SK-N-SH treated with all-trans-retinoic acid at 6 μM for 48 hours (cell line): ENCODE measurements around the gene TTC38.

Experiments
- ATAC-seq: fragments of 200-7000 bp; cut with Tn5 transposase; 3 replicates; pipeline ENCODE4 v1.9.1; 2020; ENCODE audit warnings: mild to moderate bottlenecking, moderate library complexity
- ARNTL ChIP-seq: fragments of 450-650 bp; formaldehyde crosslinking; IDR thresholded peaks from 2 replicates; pipeline ENCODE4 v1.5.0; 2020; ENCODE audit warnings: low read depth, mild to moderate bottlenecking, moderate library complexity, borderline replicate concordance
- BACH2 ChIP-seq: fragments of 250-450 bp; sonication (Bioruptor Pico); IDR thresholded peaks from 2 replicates; pipeline ENCODE4 v1.9.0; 2021; ENCODE audit warnings: mild to moderate bottlenecking, borderline replicate concordance
- CSDC2 ChIP-seq: fragments of 250-450 bp; sonication (Bioruptor Pico); IDR thresholded peaks from 2 replicates; pipeline ENCODE4 v1.5.0; 2020; ENCODE audit warnings: mild to moderate bottlenecking, moderate library complexity
- ESRRG ChIP-seq: fragments of 250-450 bp; sonication (Bioruptor Pico); IDR thresholded peaks from 2 replicates; pipeline ENCODE4 v1.6.1; 2021; ENCODE audit warnings: mild to moderate bottlenecking
- GLIS3 ChIP-seq: fragments of 250-450 bp; sonication (Bioruptor Pico); IDR thresholded peaks from 2 replicates; pipeline ENCODE4 v1.5.0; 2020; ENCODE audit warnings: mild to moderate bottlenecking, moderate library complexity
- ISL1 ChIP-seq: fragments of 250-450 bp; sonication (Bioruptor Pico); IDR thresholded peaks from 2 replicates; pipeline ENCODE4 v2.1.2; 2022; ENCODE audit warnings: mild to moderate bottlenecking, moderate library complexity
- PPARA ChIP-seq: fragments of 250-450 bp; sonication (Bioruptor Pico); IDR thresholded peaks from 2 replicates; pipeline ENCODE4 v1.5.0; 2020; ENCODE audit warnings: mild to moderate bottlenecking, borderline replicate concordance
- RARB ChIP-seq: fragments of 250-450 bp; sonication (Bioruptor Pico); IDR thresholded peaks from 2 replicates; pipeline ENCODE4 v1.8.0; 2021; ENCODE audit warnings: mild to moderate bottlenecking, moderate library complexity
- SNAI2 ChIP-seq: fragments of 250-450 bp; sonication (Bioruptor Pico); IDR thresholded peaks from 2 replicates; pipeline ENCODE4 v1.5.0; 2020; ENCODE audit warnings: mild to moderate bottlenecking, moderate library complexity
- TCF4 ChIP-seq: fragments of 250-450 bp; sonication (Bioruptor Pico); IDR thresholded peaks from 2 replicates; pipeline ENCODE4 v1.8.0; 2021; ENCODE audit warnings: mild to moderate bottlenecking, moderate library complexity, borderline replicate concordance
- TOX ChIP-seq: fragments of 250-450 bp; sonication (Bioruptor Pico); IDR thresholded peaks from 2 replicates; pipeline ENCODE4 v1.8.0; 2021; ENCODE audit warnings: mild to moderate bottlenecking, moderate library complexity, borderline replicate concordance
- ZFP3 ChIP-seq: fragments of 250-450 bp; sonication (Bioruptor Pico); IDR thresholded peaks from 2 replicates; pipeline ENCODE4 v1.5.0; 2020; ENCODE audit warnings: mild to moderate bottlenecking, moderate library complexity
- ZFP30 ChIP-seq: fragments of 450-650 bp; formaldehyde crosslinking; IDR thresholded peaks from 2 replicates; pipeline ENCODE4 v1.5.0; 2022; ENCODE audit warnings: mild to moderate bottlenecking, moderate library complexity
- ZNF565 ChIP-seq: fragments of 450-650 bp; formaldehyde crosslinking; conservative IDR thresholded peaks from 2 replicates; pipeline ENCODE4 v1.5.0; 2020; ENCODE audit warnings: low read depth, mild to moderate bottlenecking, moderate library complexity
- ZNF70 ChIP-seq: fragments of 450-650 bp; formaldehyde crosslinking; IDR thresholded peaks from 2 replicates; pipeline ENCODE4 v1.5.0; 2020; ENCODE audit warnings: mild to moderate bottlenecking, moderate library complexity
- ZNF8 ChIP-seq: fragments of 450-650 bp; formaldehyde crosslinking; IDR thresholded peaks from 2 replicates; pipeline ENCODE4 v1.5.0; 2020; ENCODE audit warnings: mild to moderate bottlenecking, moderate library complexity
- TF ChIP-seq, protein P1 (sequence below): fragments of 250-450 bp; sonication (Bioruptor Pico); IDR thresholded peaks from 2 replicates; pipeline ENCODE4 v1.8.0; 2021; ENCODE audit warnings: low read depth, mild to moderate bottlenecking, moderate library complexity, borderline replicate concordance
- TF ChIP-seq, protein P2 (sequence below): fragments of 250-450 bp; sonication (Bioruptor Pico); IDR thresholded peaks from 2 replicates; pipeline ENCODE4 v1.8.0; 2020; ENCODE audit warnings: mild to moderate bottlenecking, moderate library complexity, borderline replicate concordance
- TF ChIP-seq, protein P3 (sequence below): fragments of 250-450 bp; sonication (Bioruptor Pico); IDR thresholded peaks from 2 replicates; pipeline ENCODE4 v1.5.0; 2020; ENCODE audit warnings: mild to moderate bottlenecking, moderate library complexity
- TF ChIP-seq, protein P4 (sequence below): fragments of 250-450 bp; sonication (Bioruptor Pico); IDR thresholded peaks from 2 replicates; pipeline ENCODE4 v1.5.1; 2020; ENCODE audit warnings: low read depth, mild to moderate bottlenecking, moderate library complexity
- TF ChIP-seq, protein P5 (sequence below): fragments of 250-450 bp; sonication (Bioruptor Pico); IDR thresholded peaks from 2 replicates; pipeline ENCODE4 v1.5.1; 2021; ENCODE audit warnings: mild to moderate bottlenecking, moderate library complexity

TTC38 gene

DNA sequence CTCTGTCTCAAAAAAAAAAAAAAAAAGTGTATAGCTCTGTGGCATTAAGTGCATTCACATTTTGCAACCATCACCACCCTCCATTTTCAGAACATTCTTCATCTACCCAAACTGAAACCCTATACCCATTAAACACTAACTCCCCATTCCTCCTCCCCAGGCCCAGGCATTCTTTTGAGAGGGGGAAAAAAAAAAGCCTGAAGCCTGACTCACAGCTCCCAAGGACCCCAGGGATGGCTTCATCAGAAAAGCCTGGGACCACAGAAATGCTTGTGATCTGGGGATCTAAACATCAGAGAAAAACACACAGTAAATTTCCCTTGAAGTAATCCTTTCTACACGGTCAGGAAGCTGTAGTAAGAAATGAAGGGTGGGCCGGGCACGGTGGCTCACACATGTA is 18.2 kb downstream of the TTC38 start:
- TF ChIP-seq ARNTL (no peak), CSDC2 (no peak), RARB (no peak), ZNF8 (no peak), GLIS3 (CRISPR knock-in tag) (no peak), BACH2 (no peak), TOX (CRISPR knock-in tag) (no peak), ZNF565 (CRISPR knock-in tag) (no peak), ZNF70 (CRISPR knock-in tag) (no peak), ZFP3 (CRISPR knock-in tag) (no peak)
- no peak for ATAC-seq

DNA sequence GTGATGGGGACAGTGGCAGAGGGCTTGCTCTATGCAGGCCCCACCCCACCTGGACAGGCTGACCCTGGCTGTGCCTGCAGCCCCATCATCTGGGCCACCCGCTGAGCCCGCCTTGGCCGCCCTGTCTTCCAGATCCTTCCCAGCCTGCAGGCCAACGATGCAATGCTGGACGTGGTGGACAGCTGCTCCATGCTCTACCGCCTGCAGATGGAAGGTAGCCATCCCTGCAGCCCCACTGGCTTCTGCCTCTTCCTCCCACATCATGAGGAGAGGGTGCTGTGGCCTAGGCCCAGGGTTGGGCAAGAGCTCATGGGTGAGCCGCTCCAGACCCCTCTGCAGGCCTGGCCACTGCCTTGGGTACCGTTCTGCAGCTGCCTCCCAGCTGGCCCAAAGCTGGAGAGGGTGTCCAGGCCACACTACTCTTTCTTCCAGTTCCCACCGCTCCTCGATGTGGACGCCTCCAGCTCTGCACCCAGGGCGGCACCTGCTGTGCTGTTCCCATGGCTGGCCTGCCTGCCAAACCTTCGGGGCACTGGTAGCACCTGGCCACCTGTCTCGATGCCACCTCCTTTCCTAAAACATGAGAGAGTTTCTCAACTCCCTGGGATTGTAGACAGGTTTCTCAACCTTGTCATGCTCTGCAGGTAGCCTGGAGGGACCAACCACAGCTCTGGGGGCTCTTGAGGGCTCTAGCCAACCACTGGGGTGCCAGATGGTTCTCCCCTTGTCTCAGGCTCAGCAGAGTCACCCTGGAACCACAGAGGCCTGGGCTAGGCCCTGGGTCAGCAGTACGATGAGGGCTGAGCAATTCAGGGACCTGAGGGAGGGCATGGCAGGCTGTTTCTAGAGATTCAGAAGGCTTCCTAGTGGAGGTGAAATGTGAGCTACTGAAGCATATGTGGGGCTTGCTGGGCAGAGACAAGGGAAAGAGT is 19.4 kb downstream of the TTC38 start:
- ATAC-seq, result no peak
- TF ChIP-seq, protein P1, sequence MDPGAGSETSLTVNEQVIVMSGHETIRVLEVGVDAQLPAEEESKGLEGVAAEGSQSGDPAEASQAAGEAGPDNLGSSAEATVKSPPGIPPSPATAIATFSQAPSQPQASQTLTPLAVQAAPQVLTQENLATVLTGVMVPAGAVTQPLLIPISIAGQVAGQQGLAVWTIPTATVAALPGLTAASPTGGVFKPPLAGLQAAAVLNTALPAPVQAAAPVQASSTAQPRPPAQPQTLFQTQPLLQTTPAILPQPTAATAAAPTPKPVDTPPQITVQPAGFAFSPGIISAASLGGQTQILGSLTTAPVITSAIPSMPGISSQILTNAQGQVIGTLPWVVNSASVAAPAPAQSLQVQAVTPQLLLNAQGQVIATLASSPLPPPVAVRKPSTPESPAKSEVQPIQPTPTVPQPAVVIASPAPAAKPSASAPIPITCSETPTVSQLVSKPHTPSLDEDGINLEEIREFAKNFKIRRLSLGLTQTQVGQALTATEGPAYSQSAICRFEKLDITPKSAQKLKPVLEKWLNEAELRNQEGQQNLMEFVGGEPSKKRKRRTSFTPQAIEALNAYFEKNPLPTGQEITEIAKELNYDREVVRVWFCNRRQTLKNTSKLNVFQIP (CRISPR knock-in tag), result no peak
- TF ChIP-seq PPARA (CRISPR knock-in tag), result no peak
- TF ChIP-seq ZNF8, result no peak
- TF ChIP-seq, protein P2, sequence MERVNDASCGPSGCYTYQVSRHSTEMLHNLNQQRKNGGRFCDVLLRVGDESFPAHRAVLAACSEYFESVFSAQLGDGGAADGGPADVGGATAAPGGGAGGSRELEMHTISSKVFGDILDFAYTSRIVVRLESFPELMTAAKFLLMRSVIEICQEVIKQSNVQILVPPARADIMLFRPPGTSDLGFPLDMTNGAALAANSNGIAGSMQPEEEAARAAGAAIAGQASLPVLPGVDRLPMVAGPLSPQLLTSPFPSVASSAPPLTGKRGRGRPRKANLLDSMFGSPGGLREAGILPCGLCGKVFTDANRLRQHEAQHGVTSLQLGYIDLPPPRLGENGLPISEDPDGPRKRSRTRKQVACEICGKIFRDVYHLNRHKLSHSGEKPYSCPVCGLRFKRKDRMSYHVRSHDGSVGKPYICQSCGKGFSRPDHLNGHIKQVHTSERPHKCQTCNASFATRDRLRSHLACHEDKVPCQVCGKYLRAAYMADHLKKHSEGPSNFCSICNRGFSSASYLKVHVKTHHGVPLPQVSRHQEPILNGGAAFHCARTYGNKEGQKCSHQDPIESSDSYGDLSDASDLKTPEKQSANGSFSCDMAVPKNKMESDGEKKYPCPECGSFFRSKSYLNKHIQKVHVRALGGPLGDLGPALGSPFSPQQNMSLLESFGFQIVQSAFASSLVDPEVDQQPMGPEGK (CRISPR knock-in tag), result no peak
- TF ChIP-seq, protein P3, sequence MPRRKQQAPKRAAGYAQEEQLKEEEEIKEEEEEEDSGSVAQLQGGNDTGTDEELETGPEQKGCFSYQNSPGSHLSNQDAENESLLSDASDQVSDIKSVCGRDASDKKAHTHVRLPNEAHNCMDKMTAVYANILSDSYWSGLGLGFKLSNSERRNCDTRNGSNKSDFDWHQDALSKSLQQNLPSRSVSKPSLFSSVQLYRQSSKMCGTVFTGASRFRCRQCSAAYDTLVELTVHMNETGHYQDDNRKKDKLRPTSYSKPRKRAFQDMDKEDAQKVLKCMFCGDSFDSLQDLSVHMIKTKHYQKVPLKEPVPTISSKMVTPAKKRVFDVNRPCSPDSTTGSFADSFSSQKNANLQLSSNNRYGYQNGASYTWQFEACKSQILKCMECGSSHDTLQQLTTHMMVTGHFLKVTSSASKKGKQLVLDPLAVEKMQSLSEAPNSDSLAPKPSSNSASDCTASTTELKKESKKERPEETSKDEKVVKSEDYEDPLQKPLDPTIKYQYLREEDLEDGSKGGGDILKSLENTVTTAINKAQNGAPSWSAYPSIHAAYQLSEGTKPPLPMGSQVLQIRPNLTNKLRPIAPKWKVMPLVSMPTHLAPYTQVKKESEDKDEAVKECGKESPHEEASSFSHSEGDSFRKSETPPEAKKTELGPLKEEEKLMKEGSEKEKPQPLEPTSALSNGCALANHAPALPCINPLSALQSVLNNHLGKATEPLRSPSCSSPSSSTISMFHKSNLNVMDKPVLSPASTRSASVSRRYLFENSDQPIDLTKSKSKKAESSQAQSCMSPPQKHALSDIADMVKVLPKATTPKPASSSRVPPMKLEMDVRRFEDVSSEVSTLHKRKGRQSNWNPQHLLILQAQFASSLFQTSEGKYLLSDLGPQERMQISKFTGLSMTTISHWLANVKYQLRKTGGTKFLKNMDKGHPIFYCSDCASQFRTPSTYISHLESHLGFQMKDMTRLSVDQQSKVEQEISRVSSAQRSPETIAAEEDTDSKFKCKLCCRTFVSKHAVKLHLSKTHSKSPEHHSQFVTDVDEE, result no peak
- no peak for TF ChIP-seq ISL1
- TF ChIP-seq, protein P4, sequence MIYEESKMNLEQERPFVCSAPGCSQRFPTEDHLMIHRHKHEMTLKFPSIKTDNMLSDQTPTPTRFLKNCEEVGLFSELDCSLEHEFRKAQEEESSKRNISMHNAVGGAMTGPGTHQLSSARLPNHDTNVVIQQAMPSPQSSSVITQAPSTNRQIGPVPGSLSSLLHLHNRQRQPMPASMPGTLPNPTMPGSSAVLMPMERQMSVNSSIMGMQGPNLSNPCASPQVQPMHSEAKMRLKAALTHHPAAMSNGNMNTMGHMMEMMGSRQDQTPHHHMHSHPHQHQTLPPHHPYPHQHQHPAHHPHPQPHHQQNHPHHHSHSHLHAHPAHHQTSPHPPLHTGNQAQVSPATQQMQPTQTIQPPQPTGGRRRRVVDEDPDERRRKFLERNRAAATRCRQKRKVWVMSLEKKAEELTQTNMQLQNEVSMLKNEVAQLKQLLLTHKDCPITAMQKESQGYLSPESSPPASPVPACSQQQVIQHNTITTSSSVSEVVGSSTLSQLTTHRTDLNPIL (CRISPR knock-in tag), result no peak
- no peak for TF ChIP-seq TCF4 (CRISPR knock-in tag)
- TF ChIP-seq ZFP30 (CRISPR knock-in tag), result no peak
- TF ChIP-seq CSDC2, result no peak
- TF ChIP-seq ZFP3 (CRISPR knock-in tag), result no peak

DNA sequence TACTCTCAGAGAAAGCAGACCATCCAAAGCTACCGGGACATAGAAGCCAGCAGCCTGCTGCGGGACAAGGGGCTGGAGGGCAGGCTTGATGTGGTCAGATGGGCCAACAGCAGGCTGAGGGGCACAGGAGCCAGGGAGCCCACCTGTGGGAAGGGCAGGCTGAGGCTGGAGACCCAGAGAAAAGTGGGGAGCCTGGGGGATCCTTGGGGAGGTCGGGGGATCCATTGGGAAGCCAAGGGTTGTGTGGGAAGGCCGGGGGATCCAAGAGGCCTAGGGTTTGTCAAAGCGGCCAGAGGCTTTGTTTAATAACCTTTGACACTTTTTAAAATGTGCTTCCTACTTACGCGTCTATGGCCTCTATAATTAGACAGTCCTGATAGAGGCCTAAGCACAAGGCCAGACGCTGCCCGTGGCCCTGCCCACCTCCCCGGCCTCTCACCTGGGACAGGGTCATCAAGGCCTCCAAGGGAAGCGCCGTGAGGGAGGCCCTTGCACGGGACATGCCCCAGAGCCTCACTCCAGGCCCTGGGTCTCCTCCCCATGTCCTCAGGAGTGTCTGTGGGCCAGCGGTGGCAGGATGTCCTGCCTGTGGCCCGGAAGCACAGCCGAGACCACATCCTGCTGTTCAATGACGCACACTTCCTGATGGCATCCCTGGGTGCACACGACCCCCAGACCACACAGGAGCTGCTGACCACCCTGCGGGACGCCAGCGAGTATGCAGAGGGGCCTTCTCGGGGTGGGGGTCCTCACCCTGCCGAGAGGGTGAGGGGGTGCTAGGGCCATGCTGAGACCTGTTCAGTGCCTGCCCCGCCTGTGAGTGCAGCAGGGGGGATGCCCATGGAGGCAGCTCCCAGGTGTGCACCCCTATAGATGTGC is 20.3 kb downstream of the TTC38 start:
- TF ChIP-seq, protein P5, sequence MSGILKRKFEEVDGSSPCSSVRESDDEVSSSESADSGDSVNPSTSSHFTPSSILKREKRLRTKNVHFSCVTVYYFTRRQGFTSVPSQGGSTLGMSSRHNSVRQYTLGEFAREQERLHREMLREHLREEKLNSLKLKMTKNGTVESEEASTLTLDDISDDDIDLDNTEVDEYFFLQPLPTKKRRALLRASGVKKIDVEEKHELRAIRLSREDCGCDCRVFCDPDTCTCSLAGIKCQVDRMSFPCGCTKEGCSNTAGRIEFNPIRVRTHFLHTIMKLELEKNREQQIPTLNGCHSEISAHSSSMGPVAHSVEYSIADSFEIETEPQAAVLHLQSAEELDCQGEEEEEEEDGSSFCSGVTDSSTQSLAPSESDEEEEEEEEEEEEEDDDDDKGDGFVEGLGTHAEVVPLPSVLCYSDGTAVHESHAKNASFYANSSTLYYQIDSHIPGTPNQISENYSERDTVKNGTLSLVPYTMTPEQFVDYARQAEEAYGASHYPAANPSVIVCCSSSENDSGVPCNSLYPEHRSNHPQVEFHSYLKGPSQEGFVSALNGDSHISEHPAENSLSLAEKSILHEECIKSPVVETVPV (CRISPR knock-in tag), result no peak
- TF ChIP-seq BACH2 (no peak), ZFP3 (CRISPR knock-in tag) (no peak), ZNF8 (no peak), GLIS3 (CRISPR knock-in tag) (no peak), ZNF70 (CRISPR knock-in tag) (no peak), ISL1 (no peak), RARB (no peak), ESRRG (CRISPR knock-in tag) (no peak), TOX (CRISPR knock-in tag) (no peak), ZNF565 (CRISPR knock-in tag) (no peak), PPARA (CRISPR knock-in tag) (no peak), SNAI2 (no peak)
- TF ChIP-seq, protein P1 (CRISPR knock-in tag), result no peak
- TF ChIP-seq, protein P3, result no peak
- no peak for ATAC-seq
